Effector memory CD8-positive, alpha-beta T cell (primary cell): ENCODE data around the gene SAP30BP.

Source experiments
- ATAC-seq: fragments of 150-1000 bp; cut with Tn5 transposase; replicated peaks from 2 replicates; pipeline ENCODE4 v1.10.0; 2021; ENCODE audit warnings: mild to moderate bottlenecking, moderate library complexity
- DNase-seq, 3 experiments: peaks; one replicate each; pipeline ENCODE4 v3.0.0; 2021
- H3K27ac Mint-ChIP-seq, 2 donors: one replicate each; pipeline ENCODE4 v1.8.0; 2022; ENCODE audit warnings: mild to moderate bottlenecking in 2 of 2, mixed read lengths in 2 of 2, moderate library complexity in 2 of 2
- H3K27me3 Mint-ChIP-seq, 2 donors: one replicate each; pipeline ENCODE4 v1.8.0; 2022; ENCODE audit warnings: mixed read lengths in 2 of 2
- H3K36me3 Mint-ChIP-seq: one replicate; pipeline ENCODE4 v1.8.0; 2022; ENCODE audit warnings: mild to moderate bottlenecking, moderate library complexity, mixed read lengths; ENCODE audit not compliant: insufficient read depth
- H3K4me1 Mint-ChIP-seq, 2 donors: one replicate each; pipeline ENCODE4 v1.8.0; 2022; ENCODE audit warnings: low read depth in 2 of 2, mixed read lengths in 2 of 2
- H3K4me3 Mint-ChIP-seq, 2 donors: one replicate each; pipeline ENCODE4 v1.8.0; 2022; ENCODE audit warnings: mild to moderate bottlenecking in 2 of 2, mixed read lengths in 2 of 2, moderate library complexity in 2 of 2
- H3K9me3 Mint-ChIP-seq, 2 donors: one replicate each; pipeline ENCODE4 v1.8.0; 2022; ENCODE audit warnings: mixed read lengths in 2 of 2

Gene SAP30BP

DNA sequence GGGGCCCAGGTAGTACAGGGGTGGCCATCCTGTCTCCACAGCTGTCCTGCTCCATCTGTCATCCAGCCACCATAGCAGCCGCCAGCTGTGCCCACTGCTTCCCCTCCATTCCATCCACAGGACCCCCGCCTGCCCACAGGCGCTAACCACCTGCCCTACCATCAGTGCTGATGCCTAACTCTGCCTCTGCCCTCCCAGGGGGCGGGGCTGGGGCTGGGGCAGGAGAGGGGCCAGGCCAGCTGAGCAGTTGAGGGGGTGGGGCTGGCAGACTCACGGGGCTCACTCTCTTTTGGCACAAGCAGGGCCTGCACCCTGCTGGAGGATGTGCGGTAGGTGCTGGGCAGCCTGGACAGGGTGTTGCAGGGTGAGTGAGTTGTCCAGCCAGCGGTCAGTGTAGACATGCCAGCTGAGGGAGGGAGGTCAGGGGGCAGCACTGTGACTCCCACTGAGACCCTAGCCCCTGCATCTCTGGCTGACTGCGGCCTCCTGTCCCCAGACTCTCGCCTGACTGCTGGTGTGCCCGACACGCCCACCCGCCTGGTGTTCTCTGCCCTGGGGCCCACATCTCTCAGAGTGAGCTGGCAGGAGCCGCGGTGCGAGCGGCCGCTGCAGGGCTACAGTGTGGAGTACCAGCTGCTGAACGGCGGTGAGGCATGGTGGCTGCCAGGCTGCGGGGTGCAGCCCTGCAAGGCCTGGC, 88.2 kb downstream of the SAP30BP start:
- no peaks in the 10 kb centered on the region for H3K9me3 Mint-ChIP-seq
- H3K36me3 Mint-ChIP-seq = peaks cover 6% of the 10 kb centered on the region
- H3K27ac Mint-ChIP-seq = peak overlapping the region; percentile 45 to 88
- ATAC-seq (no peak), DNase-seq (no peak)
- H3K4me3 Mint-ChIP-seq = peak overlapping the region; percentile 66 to 72
- H3K27me3 Mint-ChIP-seq = no peaks in the 10 kb centered on the region
- peaks cover 10 to 11% of the 10 kb centered on the region in 2 donors for H3K4me1 Mint-ChIP-seq

DNA sequence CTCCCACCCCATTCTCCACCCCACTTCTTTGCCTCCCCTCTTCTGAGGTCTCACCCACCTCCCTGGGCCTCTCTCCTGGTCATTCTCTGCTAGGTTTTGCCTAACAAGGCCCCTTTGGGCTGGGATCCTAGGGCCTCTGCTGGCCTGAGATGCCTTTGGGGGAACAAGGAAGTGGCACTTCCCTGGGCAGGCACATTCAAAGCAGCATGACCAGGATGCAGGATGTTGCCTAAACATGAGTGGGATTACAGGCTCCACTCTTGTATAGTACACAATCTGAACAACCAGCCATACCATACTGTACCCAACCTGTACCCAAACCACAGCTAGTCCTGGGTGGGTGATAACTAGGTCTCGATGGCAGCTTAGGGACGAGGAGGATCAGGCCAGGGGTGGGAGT, 88.9 kb downstream of the SAP30BP start:
- Mint-ChIP-seq H3K4me3 (no peak overlapping the region), H3K27me3 (no peaks in the 10 kb centered on the region), H3K4me1 (peaks cover 10 to 11% of the 10 kb centered on the region in 2 donors), H3K36me3 (peaks cover 3% of the 10 kb centered on the region), H3K27ac (no peak overlapping the region), H3K9me3 (no peaks in the 10 kb centered on the region)
- ATAC-seq (no peak), DNase-seq (no peak)

DNA sequence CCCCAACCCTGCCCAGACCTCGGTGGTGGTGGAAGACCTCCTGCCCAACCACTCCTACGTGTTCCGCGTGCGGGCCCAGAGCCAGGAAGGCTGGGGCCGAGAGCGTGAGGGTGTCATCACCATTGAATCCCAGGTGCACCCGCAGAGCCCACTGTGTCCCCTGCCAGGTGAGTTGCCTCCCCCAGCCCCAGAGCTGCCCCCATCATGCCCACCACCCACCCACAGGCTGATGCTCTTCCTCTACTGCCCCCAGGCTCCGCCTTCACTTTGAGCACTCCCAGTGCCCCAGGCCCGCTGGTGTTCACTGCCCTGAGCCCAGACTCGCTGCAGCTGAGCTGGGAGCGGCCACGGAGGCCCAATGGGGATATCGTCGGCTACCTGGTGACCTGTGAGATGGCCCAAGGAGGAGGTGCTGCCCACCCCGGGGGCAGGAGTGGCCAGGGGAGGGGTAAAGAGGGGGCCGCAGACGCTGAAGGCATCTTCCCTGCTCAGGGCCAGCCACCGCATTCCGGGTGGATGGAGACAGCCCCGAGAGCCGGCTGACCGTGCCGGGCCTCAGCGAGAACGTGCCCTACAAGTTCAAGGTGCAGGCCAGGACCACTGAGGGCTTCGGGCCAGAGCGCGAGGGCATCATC, 89.4 kb downstream of the SAP30BP start:
- Mint-ChIP-seq H3K36me3 (peaks cover 3% of the 10 kb centered on the region), H3K9me3 (no peaks in the 10 kb centered on the region), H3K4me1 (peaks cover 10 to 11% of the 10 kb centered on the region in 2 donors), H3K27ac (no peak overlapping the region), H3K27me3 (no peaks in the 10 kb centered on the region), H3K4me3 (no peak overlapping the region)
- no peak for DNase-seq
- no peak for ATAC-seq

DNA sequence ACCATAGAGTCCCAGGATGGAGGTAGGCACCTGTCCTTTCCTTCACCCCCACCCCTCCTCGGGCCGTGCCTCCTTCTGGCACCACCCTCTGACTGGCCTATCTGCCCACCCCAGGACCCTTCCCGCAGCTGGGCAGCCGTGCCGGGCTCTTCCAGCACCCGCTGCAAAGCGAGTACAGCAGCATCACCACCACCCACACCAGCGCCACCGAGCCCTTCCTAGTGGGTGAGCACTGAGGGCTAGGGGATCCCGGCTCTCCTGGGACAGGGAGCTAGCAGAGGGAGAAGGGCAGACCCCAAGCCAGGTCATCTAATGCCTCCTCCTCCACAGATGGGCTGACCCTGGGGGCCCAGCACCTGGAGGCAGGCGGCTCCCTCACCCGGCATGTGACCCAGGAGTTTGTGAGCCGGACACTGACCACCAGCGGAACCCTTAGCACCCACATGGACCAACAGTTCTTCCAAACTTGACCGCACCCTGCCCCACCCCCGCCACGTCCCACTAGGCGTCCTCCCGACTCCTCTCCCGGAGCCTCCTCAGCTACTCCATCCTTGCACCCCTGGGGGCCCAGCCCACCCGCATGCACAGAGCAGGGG, 90.0 kb downstream of the SAP30BP start:
- Mint-ChIP-seq H3K27me3 (no peaks in the 10 kb centered on the region), H3K4me1 (peaks cover 10 to 11% of the 10 kb centered on the region in 2 donors), H3K9me3 (no peaks in the 10 kb centered on the region), H3K4me3 (no peak overlapping the region), H3K27ac (no peak overlapping the region), H3K36me3 (peaks cover 3% of the 10 kb centered on the region)
- no peak for DNase-seq
- ATAC-seq = no peak
